Esophagus squamous epithelium (tissue), 5 donors: Measurements from ENCODE around the gene KRTAP5-1. TPM values are rescaled to one million over a fixed set of nuclear protein-coding genes. Genes with fewer than 3 reads are reported as not detected.

ENCODE experiments used
- DNase-seq: peaks from one replicate; lab custom pipeline; 2025; lab: John Stamatoyannopoulos, UW
- H3K27ac ChIP-seq, 4 donors: fragments of 200-600 bp; sonication (generic); one replicate each; pipeline ENCODE4 v1.5.1; 2016 to 2019; ENCODE audit warnings: mild to moderate bottlenecking in 1 of 4
- H3K27me3 ChIP-seq, 4 donors: fragments of 200-600 bp; sonication (generic); 1 replicate in 3 of 4; 2 replicates in 1 of 4; pipeline versions ENCODE4 v1.5.1 to v1.6.0; 2017 to 2021; ENCODE audit warnings: antibody characterized with exemption in 1 of 4
- H3K36me3 ChIP-seq, 3 donors: fragments of 200-600 bp; sonication (generic); one replicate each; pipeline ENCODE4 v1.5.1; 2016 to 2019
- H3K4me1 ChIP-seq, 3 donors: fragments of 200-600 bp; sonication (generic); one replicate each; pipeline ENCODE4 v1.5.1; 2017 to 2019
- H3K4me3 ChIP-seq, 4 donors: fragments of 200-600 bp; sonication (generic); 1 replicate in 3 of 4; 2 replicates in 1 of 4; pipeline ENCODE4 v1.5.1; 2016 to 2019; ENCODE audit warnings: mild to moderate bottlenecking in 2 of 4, moderate library complexity in 1 of 4
- H3K9me3 ChIP-seq, 3 donors: fragments of 200-600 bp; sonication (generic); one replicate each; pipeline ENCODE4 v1.5.1; 2016 to 2019
- POLR2A ChIP-seq, 4 donors: fragments of 450-650 bp; IDR thresholded peaks; one replicate each; pipeline ENCODE4 v1.6.1; 2017; ENCODE audit warnings: antibody characterized with exemption in 4 of 4, mild to moderate bottlenecking in 4 of 4, moderate library complexity in 3 of 4
- WGBS, 2 donors: methylation state at CpG; one replicate each; pipeline ENCODE4 v1.1.5; 2018; 5-methylcytosine and 5-hydroxymethylcytosine counted together
- intact Hi-C: fragments of 100-400 bp; cut with DNase I; formaldehyde crosslinking; loops from one replicate; pipeline ENCODE4 v1.15.0; 2022
- total RNA-seq, 4 donors: library from RNA; depleted of rRNA; stranded (reverse); fragments of >200 nt; gene quantifications; one replicate each; pipeline ENCODE4 v1.1.0, GENCODE V29; 2016
- TF ChIP-seq, protein P1 (sequence below), 6 experiments: fragments of 450-650 bp in 4 of 6; fragments of 200-600 bp in 2 of 6; sonication (generic) in 2 of 6; IDR thresholded peaks; one replicate each; pipeline ENCODE4 v1.5.1; 2016 to 2019; ENCODE audit warnings: antibody characterized with exemption in 6 of 6, mild to moderate bottlenecking in 4 of 6, moderate library complexity in 4 of 6
- donor health status: DM: yes; HTN: yes; CAD: no.

Gene KRTAP5-1
- total RNA-seq, 4 donors from 2014 or later = not detected

DNA sequence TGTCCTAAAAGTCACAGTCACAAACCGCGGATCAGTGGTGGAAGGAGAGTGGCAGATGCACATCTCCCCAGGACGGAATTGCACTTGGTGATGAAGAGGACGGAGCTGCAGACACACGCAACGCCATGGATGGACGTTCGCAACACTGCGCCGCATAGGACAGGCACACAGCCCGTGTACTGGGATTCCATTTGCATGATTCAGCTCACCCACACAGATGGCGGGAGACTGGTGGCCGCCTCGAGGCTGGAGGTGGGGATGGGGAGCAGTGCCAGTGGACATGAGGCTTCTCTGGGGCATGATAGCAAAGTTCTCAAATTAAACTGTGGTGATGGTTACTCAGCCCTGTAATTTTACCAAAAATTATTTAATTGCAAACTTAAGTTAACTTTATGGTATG lies 50.4 kb downstream of the KRTAP5-1 start:
- Histone ChIP-seq H3K36me3 (peaks cover 5 to 32% (median 6%) of the 10 kb centered on the region in 3 donors), H3K4me1 (peaks cover 33 to 80% (median 72%) of the 10 kb centered on the region in 3 donors), H3K27me3 (peaks cover 0 to 12% (median 0%) of the 10 kb centered on the region in 4 donors), H3K27ac (no peak overlapping the region), H3K4me3 (no peak overlapping the region), H3K9me3 (peaks cover 0 to 4% (median 0%) of the 10 kb centered on the region in 3 donors)
- intact Hi-C loops = no loop called here
- TF ChIP-seq, protein P1, sequence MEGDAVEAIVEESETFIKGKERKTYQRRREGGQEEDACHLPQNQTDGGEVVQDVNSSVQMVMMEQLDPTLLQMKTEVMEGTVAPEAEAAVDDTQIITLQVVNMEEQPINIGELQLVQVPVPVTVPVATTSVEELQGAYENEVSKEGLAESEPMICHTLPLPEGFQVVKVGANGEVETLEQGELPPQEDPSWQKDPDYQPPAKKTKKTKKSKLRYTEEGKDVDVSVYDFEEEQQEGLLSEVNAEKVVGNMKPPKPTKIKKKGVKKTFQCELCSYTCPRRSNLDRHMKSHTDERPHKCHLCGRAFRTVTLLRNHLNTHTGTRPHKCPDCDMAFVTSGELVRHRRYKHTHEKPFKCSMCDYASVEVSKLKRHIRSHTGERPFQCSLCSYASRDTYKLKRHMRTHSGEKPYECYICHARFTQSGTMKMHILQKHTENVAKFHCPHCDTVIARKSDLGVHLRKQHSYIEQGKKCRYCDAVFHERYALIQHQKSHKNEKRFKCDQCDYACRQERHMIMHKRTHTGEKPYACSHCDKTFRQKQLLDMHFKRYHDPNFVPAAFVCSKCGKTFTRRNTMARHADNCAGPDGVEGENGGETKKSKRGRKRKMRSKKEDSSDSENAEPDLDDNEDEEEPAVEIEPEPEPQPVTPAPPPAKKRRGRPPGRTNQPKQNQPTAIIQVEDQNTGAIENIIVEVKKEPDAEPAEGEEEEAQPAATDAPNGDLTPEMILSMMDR (IDR thresholded peaks at IDR 0.05) = no peak
- no peak for TF ChIP-seq POLR2A (IDR thresholded peaks at IDR 0.05)
- DNase-seq = no peak
- 67 to 69% methylated on average over 12 of the region's 14 CpGs for WGBS, 2 donors

Other genes with a start within 250 kb of the KRTAP5-1 start
- gene BRSK2, start 195.3 kb downstream of the KRTAP5-1 start, total RNA-seq = 1 to 10 TPM in 1 of 4 donors, under 1 TPM in 2, not detected in 1; 0.23 to 1.3 (median 0.35) TPM
- gene MOB2, start 98.5 kb downstream of the KRTAP5-1 start, total RNA-seq = 10 to 100 TPM; 21.5 to 45.0 (median 30.1) TPM
- gene DUSP8, start 13.0 kb downstream of the KRTAP5-1 start, total RNA-seq = 1 to 10 TPM in 2 of 4 donors, under 1 TPM in 2; 0.12 to 1.3 (median 0.64) TPM
- gene KRTAP5-2, start 13.0 kb upstream of the KRTAP5-1 start, total RNA-seq = not detected
- gene KRTAP5-3, start 23.2 kb upstream of the KRTAP5-1 start, total RNA-seq = not detected
- gene KRTAP5-4, start 36.9 kb upstream of the KRTAP5-1 start, total RNA-seq = not detected
- not detected for gene KRTAP5-5, start 44.5 kb upstream of the KRTAP5-1 start, total RNA-seq
- gene KRTAP5-6, start 111.9 kb upstream of the KRTAP5-1 start, total RNA-seq = not detected
- 1 to 10 TPM in 3 of 4 donors, under 1 TPM in 1; 0.88 to 6.3 (median 2.4) TPM for gene IFITM10, start 165.3 kb upstream of the KRTAP5-1 start, total RNA-seq
- gene CTSD, start 178.6 kb upstream of the KRTAP5-1 start, total RNA-seq = 100 to 1,000 TPM; 369 to 649 (median 567) TPM
- 100 to 1,000 TPM in 1 of 4 donors, 10 to 100 TPM in 3; 28.7 to 110 (median 69.3) TPM for gene SYT8, start 249.7 kb upstream of the KRTAP5-1 start, total RNA-seq